Liver (tissue), 3 donors: Measurements from ENCODE around the gene RPTN.

ENCODE experiments used
- ATF3 ChIP-seq: IDR thresholded peaks from 2 replicates; pipeline ENCODE4 v1.6.1; 2016; ENCODE audit warnings: antibody characterized with exemption
- CTCF ChIP-seq: fragments of 150-350 bp; IDR thresholded peaks from 2 replicates; pipeline ENCODE4 v1.5.1; 2017; ENCODE audit warnings: improper control_type of control experiment, low read depth, low read length; ENCODE audit not compliant: missing input control
- EGR1 ChIP-seq, 2 donors: IDR thresholded peaks; 2 replicates each; pipeline ENCODE4 v1.6.1; 2016 to 2018; ENCODE audit warnings: antibody characterized with exemption in 2 of 2, low read depth in 2 of 2
- FOXA1 ChIP-seq: IDR thresholded peaks from 2 replicates; pipeline ENCODE4 v1.6.1; 2016; ENCODE audit warnings: antibody characterized with exemption
- GABPA ChIP-seq, 2 donors: IDR thresholded peaks in 1 of 2; conservative IDR thresholded peaks in 1 of 2; 2 replicates each; pipeline ENCODE4 v1.6.1; 2016; ENCODE audit warnings: antibody characterized with exemption in 2 of 2, mild to moderate bottlenecking in 1 of 2, moderate library complexity in 1 of 2
- HNF4A ChIP-seq, 2 donors: conservative IDR thresholded peaks; 2 replicates each; pipeline ENCODE4 v1.6.1; 2016; ENCODE audit warnings: antibody characterized with exemption in 2 of 2, mild to moderate bottlenecking in 2 of 2
- JUND ChIP-seq, 2 donors: IDR thresholded peaks; 2 replicates each; pipeline ENCODE4 v1.6.1; 2016; ENCODE audit warnings: antibody characterized with exemption in 2 of 2
- MAX ChIP-seq: IDR thresholded peaks from 2 replicates; pipeline ENCODE4 v1.6.1; 2016; ENCODE audit warnings: antibody characterized with exemption
- RAD21 ChIP-seq, 2 donors: IDR thresholded peaks; 2 replicates each; pipeline ENCODE4 v1.6.1; 2016; ENCODE audit warnings: antibody characterized with exemption in 2 of 2, mild to moderate bottlenecking in 2 of 2
- TAF1 ChIP-seq: conservative IDR thresholded peaks from 2 replicates; pipeline ENCODE4 v1.6.1; 2016; ENCODE audit warnings: antibody characterized with exemption, mild to moderate bottlenecking
- YY1 ChIP-seq: IDR thresholded peaks from 2 replicates; pipeline ENCODE4 v1.6.1; 2016; ENCODE audit warnings: antibody characterized with exemption, mild to moderate bottlenecking
- TF ChIP-seq, protein P1 (sequence below): IDR thresholded peaks from 2 replicates; pipeline ENCODE4 v1.6.1; 2016; ENCODE audit warnings: antibody characterized with exemption
- donor health status: healthy.
- donor health status: healthy.

DNA sequence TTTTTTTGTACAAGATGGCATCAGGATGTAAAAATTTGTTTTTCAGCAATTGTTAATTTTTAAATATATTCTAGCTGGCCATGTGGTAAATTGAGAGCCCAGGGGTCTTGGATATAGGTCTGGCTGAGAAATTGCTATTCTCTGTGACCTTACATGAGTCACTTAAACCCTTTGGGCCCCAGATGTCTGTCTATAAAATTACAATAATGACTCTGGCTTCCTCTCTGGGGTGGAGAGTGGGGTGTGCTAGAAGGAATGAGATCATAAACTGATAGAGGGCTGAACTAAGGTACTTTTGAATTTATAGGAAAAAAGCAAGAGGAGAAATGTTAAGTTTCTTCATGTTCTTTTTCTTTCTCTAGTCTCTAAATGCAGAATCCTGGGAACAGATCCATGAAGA is 31.4 kb downstream of the RPTN start:
- no peak for TF ChIP-seq CTCF
- no peak for TF ChIP-seq GABPA (IDR thresholded peaks at IDR 0.05 in 1 of 2, conservative IDR thresholded peaks at IDR 0.05 in 1 of 2)
- no peak for TF ChIP-seq MAX
- no peak for TF ChIP-seq HNF4A (conservative IDR thresholded peaks at IDR 0.05)
- TF ChIP-seq EGR1 (IDR thresholded peaks at IDR 0.05; ENCODE audit: low read depth in 2 of 2) = no peak
- TF ChIP-seq FOXA1 = no peak
- TF ChIP-seq ATF3 = no peak
- no peak for TF ChIP-seq JUND (IDR thresholded peaks at IDR 0.05)
- TF ChIP-seq, protein P1, sequence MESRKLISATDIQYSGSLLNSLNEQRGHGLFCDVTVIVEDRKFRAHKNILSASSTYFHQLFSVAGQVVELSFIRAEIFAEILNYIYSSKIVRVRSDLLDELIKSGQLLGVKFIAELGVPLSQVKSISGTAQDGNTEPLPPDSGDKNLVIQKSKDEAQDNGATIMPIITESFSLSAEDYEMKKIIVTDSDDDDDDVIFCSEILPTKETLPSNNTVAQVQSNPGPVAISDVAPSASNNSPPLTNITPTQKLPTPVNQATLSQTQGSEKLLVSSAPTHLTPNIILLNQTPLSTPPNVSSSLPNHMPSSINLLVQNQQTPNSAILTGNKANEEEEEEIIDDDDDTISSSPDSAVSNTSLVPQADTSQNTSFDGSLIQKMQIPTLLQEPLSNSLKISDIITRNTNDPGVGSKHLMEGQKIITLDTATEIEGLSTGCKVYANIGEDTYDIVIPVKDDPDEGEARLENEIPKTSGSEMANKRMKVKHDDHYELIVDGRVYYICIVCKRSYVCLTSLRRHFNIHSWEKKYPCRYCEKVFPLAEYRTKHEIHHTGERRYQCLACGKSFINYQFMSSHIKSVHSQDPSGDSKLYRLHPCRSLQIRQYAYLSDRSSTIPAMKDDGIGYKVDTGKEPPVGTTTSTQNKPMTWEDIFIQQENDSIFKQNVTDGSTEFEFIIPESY = no peak
- no peak for TF ChIP-seq TAF1
- TF ChIP-seq RAD21 (IDR thresholded peaks at IDR 0.05) = no peak
- no peak for TF ChIP-seq YY1
